ENCODE measurements around the gene RIPK1.
A peak's percentile ranks its signal among the peaks of the same experiment; 100 is the strongest.

GRCh38 chr6:3031857-3032640 lies 36.2 kb upstream of the RIPK1 start:
- TF ChIP-seq CTCF (IDR thresholded peaks at IDR 0.05; ENCODE audit: insufficient read depth, low read length, poor library complexity, severe bottlenecking) = peak; percentile 94
- TF ChIP-seq EZH2phosphoT487 (conservative IDR thresholded peaks at IDR 0.05; ENCODE audit: low read length) = no peak

All from SU-DHL-6 (cell line).